SK-N-DZ (cell line): Measurements from ENCODE around the gene RBM45.

Experiments
- DNase-seq: peaks from one replicate; pipeline ENCODE4 v3.0.0-alpha.2; 2015; ENCODE audit warnings: low spot score
- small RNA-seq, 2 experiments: library from RNA; depleted of rRNA; stranded (forward); fragments of <200 nt; gene quantifications; one replicate each; pipeline ENCODE3, GENCODE V24; 2014

The RBM45 gene

GRCh38 chr2:178159966-178160365 is 47.7 kb downstream of the RBM45 start:
- no peak for DNase-seq

- no peak for DNase-seq
These were observed 48.4 kb downstream of the RBM45 start for GRCh38 chr2:178160601-178161000.

GRCh38 chr2:178163395-178163794 is 51.2 kb downstream of the RBM45 start:
- DNase-seq = no peak

- DNase-seq = no peak
These were observed 51.7 kb downstream of the RBM45 start for GRCh38 chr2:178163911-178164310.

- DNase-seq = no peak
These were observed 61.4 kb downstream of the RBM45 start for GRCh38 chr2:178173657-178174056.

- no peak for DNase-seq
These were observed 64.9 kb downstream of the RBM45 start for GRCh38 chr2:178177066-178177679.

Small RNA genes within 50 kb of the gene (small RNA-seq; reads per million reads assigned to genes)
- 0 reads per million in 2 experiments for gene AC011998.1
- gene RNU5E-9P = 1.6 to 8.9 reads per million in 2 experiments
